ENCODE measurements around the gene TAF1B.

The TAF1B gene

DNA sequence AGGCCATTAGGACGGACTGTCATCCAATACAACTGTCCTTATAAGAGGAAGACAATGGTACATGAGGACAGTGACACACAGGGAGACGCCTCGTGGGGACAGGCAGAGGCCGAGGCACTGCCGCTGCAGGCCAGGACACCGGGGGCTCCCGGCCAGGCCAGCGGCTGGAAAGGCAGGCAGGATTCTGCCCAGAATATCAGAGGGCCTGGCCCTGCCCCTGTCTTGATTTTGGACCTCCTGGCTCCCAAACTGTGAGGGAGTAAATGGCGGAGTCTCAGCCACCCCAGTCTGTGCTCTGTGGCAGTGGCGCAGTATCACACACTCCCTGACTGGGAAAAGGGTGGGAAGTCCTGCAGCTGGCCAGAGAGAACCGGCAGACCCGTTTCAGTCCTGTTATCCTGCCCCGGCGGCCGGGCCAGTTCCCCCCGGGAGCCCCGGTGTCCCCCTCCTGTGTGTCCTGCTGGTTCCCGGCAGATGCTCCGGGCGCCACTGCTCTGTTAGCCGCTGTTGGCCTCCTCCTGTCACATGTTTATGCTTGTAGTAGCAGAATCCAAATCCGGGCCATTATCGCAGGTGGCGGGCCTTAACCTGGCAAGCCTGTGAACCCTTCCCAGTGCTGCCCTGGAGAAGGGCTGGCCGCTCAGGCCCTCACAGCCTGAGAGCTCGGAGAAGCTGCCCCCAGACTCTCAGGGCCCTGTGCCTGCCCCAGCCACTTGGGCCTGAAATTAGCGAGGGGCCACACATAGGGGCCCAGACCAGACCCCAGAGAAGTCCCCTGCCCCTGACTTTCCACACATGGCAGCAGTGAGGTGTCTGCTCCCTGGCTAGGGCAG, 31.4 kb upstream of the TAF1B start:
- peaks cover 5% of the 10 kb centered on the region for H3K27me3 ChIP-seq (ENCODE audit: control insufficient read depth, insufficient read depth, low read length)
- H3K4me1 ChIP-seq (ENCODE audit: control insufficient read depth, insufficient read depth, low read length), result no peaks in the 10 kb centered on the region
- no peak overlapping the region for H3K27ac ChIP-seq (ENCODE audit: low read depth, low read length)
- H3K4me3 ChIP-seq (ENCODE audit: low read length), result no peak overlapping the region
- H3K9ac ChIP-seq (ENCODE audit: low read length), result no peak overlapping the region
- no peaks in the 10 kb centered on the region for H3K36me3 ChIP-seq (ENCODE audit: control insufficient read depth, insufficient read depth, low read length)

DNA sequence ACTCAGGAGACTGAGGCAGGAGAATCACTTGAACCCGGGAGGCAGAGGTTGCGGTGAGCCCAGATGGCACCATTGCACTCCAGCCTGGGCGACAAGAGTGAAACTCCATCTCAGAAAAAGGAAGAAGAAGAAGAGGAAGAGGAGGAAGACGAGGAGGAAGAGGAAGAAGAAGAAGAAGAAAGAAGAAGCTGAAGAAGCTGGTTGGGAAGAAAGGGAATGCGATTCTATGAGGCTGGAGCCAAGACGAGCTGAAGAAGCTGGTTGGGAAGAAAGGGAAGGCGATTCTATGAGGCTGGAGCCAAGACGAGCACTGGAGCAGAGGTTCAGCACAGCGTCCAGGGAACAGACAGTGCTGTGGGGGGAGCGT, 30.3 kb upstream of the TAF1B start:
- no peak overlapping the region for H3K27ac ChIP-seq (ENCODE audit: low read depth, low read length)
- no peak overlapping the region for H3K4me3 ChIP-seq (ENCODE audit: low read length)
- H3K36me3 ChIP-seq (ENCODE audit: control insufficient read depth, insufficient read depth, low read length), result no peaks in the 10 kb centered on the region
- H3K9ac ChIP-seq (ENCODE audit: low read length), result no peak overlapping the region
- peaks cover 5% of the 10 kb centered on the region for H3K27me3 ChIP-seq (ENCODE audit: control insufficient read depth, insufficient read depth, low read length)
- H3K4me1 ChIP-seq (ENCODE audit: control insufficient read depth, insufficient read depth, low read length), result no peaks in the 10 kb centered on the region

DNA sequence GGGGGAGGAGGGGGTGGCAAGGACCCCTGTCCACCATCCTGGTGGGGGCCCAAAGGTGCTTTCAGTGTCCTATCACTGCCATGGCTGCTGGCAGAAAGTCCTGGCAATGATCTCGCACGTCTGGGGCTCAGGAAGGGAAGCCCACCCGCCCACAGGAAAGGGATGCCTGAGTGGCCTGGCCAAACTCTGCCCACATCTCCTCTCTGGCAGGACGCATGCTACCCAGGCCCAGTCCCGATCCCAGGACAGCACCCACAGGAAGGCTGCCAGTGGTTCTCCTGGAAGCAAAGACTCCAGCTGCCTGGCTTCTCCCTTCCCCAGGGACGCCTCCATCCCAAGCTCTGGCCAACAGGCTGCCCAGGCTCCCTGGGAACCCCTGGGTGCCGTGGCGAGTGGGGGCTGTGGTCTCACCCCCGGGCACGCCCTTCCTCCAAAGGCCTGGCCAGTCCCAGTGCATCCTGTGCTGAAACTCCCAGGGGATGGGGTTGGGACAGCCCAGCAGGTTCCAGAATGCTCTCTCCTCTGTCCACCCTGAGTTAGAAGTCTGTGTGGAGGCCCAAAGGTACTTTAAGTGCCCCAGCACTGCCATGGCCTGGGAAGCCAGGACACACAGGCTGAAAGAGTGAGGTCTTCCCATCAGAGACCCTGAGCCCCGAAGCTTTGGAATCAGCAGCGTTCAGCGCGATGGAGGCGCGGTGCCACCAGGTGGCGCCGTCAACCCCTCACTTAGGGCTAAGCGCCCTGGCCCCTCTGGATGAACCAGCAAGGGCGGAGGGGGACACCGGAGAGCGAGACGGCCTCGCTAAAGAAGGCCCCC, 29.8 kb upstream of the TAF1B start:
- H3K27me3 ChIP-seq (ENCODE audit: control insufficient read depth, insufficient read depth, low read length), result peaks cover 5% of the 10 kb centered on the region
- H3K9ac ChIP-seq (ENCODE audit: low read length), result no peak overlapping the region
- H3K4me1 ChIP-seq (ENCODE audit: control insufficient read depth, insufficient read depth, low read length), result no peaks in the 10 kb centered on the region
- H3K27ac ChIP-seq (ENCODE audit: low read depth, low read length), result no peak overlapping the region
- H3K4me3 ChIP-seq (ENCODE audit: low read length), result no peak overlapping the region
- H3K36me3 ChIP-seq (ENCODE audit: control insufficient read depth, insufficient read depth, low read length), result no peaks in the 10 kb centered on the region

DNA sequence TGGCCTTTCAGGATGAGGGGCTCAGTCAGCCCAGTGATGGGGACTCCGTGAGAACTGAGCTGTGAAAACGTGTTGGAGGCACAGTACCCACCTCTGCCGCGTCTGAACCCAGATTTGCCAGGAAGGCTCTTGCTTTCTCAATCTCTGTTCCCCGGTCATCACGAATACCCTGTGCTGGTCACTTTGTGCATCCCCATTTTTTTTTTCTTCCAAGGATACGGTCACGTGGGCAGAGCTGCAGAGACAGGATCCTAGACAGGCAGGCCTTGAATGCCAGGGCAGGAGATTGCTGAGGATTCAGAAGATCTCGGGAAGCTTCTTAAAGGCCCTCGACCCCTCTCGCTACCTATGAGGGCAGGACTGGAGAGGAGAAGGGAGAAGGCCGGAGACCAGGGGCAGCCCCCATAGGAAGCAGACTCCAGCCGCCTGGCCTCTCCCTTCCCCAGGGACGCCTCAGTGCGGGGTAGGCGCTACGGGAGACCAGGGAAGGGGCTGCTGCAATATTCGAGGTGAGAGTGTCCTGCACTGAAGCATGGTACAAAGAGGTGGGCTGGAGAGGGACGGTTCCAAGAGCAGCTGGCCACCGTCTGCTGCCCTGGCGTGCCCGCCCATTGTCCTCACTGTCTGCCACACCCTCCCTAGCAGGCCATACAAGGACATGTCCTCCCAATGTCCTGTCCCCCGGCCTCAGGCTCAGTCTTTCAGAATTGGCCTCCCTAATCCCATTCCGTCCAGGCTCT, 29.0 kb upstream of the TAF1B start:
- no peaks in the 10 kb centered on the region for H3K4me1 ChIP-seq (ENCODE audit: control insufficient read depth, insufficient read depth, low read length)
- H3K4me3 ChIP-seq (ENCODE audit: low read length), result no peak overlapping the region
- H3K27ac ChIP-seq (ENCODE audit: low read depth, low read length), result no peak overlapping the region
- H3K9ac ChIP-seq (ENCODE audit: low read length), result no peak overlapping the region
- H3K36me3 ChIP-seq (ENCODE audit: control insufficient read depth, insufficient read depth, low read length), result no peaks in the 10 kb centered on the region
- peaks cover 5% of the 10 kb centered on the region for H3K27me3 ChIP-seq (ENCODE audit: control insufficient read depth, insufficient read depth, low read length)

DNA sequence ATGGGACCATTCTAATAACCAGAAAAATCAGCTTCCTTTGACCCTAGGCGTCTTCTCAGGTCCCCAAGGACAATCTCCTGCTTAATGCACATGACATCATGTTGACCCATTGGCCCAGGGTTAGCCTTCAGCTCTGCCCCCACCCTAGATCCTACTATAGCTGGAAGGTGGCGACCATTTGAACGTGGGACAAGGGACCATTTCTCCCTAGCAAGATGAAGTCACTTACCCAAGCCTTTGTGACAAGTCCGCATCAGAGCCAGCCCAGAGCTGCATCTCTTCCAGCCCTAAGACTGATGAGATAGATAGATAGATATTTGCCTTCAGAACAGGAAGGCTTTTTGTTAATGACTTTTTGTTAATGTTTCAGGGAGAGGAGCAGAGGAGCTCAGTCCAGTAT, 28.2 kb upstream of the TAF1B start:
- Histone ChIP-seq H3K4me3 (ENCODE audit: low read length) (no peak overlapping the region), H3K27me3 (ENCODE audit: control insufficient read depth, insufficient read depth, low read length) (peaks cover 5% of the 10 kb centered on the region), H3K4me1 (ENCODE audit: control insufficient read depth, insufficient read depth, low read length) (no peaks in the 10 kb centered on the region), H3K27ac (ENCODE audit: low read depth, low read length) (no peak overlapping the region), H3K36me3 (ENCODE audit: control insufficient read depth, insufficient read depth, low read length) (no peaks in the 10 kb centered on the region), H3K9ac (ENCODE audit: low read length) (no peak overlapping the region)

DNA sequence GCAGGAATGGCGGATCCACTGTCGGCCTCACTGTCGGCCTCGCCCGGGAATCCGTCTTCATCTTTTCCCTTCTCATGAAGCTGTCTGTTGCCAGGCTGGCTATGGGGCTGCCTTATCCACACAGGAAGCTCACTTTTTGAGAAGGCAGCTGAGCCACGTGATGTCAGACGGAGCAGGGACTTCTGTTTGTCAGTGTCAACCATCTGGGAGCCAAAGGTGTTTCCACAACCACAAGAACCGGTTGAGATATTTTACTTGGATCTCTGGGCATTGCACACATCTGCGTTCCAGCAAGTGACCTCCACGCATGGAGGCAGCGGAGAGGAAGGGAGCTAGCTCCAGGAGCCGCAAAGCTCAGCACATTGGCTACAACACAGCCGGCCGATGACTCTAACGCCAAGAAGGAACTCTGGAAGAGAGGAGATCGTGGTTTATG, 27.4 kb upstream of the TAF1B start:
- H3K27me3 ChIP-seq (ENCODE audit: control insufficient read depth, insufficient read depth, low read length), result peaks cover 5% of the 10 kb centered on the region
- no peaks in the 10 kb centered on the region for H3K36me3 ChIP-seq (ENCODE audit: control insufficient read depth, insufficient read depth, low read length)
- H3K4me1 ChIP-seq (ENCODE audit: control insufficient read depth, insufficient read depth, low read length), result no peaks in the 10 kb centered on the region
- no peak overlapping the region for H3K9ac ChIP-seq (ENCODE audit: low read length)
- no peak overlapping the region for H3K27ac ChIP-seq (ENCODE audit: low read depth, low read length)
- H3K4me3 ChIP-seq (ENCODE audit: low read length), result no peak overlapping the region

DNA sequence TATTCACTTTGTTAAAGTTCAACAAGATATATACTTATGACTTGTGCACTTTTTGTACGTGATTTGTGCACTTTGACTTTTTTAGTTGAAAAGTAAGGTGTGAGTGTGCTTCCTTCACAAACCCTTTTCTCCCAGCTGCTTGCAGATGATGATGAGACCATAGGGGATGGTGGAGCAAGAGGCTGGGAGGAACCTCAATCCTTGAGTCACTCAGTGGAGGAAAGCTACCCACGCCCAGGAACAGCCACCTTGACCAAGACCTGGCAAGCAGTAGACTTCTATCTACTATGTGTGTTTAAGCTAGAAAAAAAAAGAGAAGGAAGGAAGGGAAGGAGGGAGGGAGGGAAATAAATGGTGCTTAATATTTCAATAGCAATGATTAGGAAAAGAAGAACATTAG, 25.2 kb upstream of the TAF1B start:
- H3K27me3 ChIP-seq (ENCODE audit: control insufficient read depth, insufficient read depth, low read length), result peaks cover 5% of the 10 kb centered on the region
- H3K9ac ChIP-seq (ENCODE audit: low read length), result no peak overlapping the region
- no peak overlapping the region for H3K27ac ChIP-seq (ENCODE audit: low read depth, low read length)
- H3K4me3 ChIP-seq (ENCODE audit: low read length), result no peak overlapping the region
- no peaks in the 10 kb centered on the region for H3K36me3 ChIP-seq (ENCODE audit: control insufficient read depth, insufficient read depth, low read length)
- no peaks in the 10 kb centered on the region for H3K4me1 ChIP-seq (ENCODE audit: control insufficient read depth, insufficient read depth, low read length)

DNA sequence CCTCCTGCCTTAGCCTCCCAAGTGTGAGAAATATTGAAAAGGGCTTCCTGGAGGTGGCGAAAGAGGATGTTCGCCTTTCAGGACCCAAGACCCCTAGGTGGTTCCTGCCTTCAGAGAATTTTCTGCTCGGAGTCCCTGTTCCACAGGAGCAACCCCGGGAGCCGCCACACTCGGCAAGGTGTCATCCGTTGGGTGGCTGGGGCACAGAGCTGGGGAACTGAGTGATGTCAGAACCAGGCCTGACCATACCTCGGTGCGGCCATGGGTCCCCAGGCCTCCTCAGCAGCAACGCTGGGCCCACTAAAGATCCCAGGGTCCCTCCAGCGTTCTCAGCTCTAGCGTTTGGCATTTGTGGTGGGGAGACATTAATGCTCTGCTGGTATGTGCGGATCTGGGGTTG, 23.7 kb upstream of the TAF1B start:
- Histone ChIP-seq H3K4me1 (ENCODE audit: control insufficient read depth, insufficient read depth, low read length) (no peaks in the 10 kb centered on the region), H3K9ac (ENCODE audit: low read length) (no peak overlapping the region), H3K36me3 (ENCODE audit: control insufficient read depth, insufficient read depth, low read length) (no peaks in the 10 kb centered on the region), H3K4me3 (ENCODE audit: low read length) (no peak overlapping the region), H3K27me3 (ENCODE audit: control insufficient read depth, insufficient read depth, low read length) (peaks cover 2% of the 10 kb centered on the region), H3K27ac (ENCODE audit: low read depth, low read length) (no peak overlapping the region)

DNA sequence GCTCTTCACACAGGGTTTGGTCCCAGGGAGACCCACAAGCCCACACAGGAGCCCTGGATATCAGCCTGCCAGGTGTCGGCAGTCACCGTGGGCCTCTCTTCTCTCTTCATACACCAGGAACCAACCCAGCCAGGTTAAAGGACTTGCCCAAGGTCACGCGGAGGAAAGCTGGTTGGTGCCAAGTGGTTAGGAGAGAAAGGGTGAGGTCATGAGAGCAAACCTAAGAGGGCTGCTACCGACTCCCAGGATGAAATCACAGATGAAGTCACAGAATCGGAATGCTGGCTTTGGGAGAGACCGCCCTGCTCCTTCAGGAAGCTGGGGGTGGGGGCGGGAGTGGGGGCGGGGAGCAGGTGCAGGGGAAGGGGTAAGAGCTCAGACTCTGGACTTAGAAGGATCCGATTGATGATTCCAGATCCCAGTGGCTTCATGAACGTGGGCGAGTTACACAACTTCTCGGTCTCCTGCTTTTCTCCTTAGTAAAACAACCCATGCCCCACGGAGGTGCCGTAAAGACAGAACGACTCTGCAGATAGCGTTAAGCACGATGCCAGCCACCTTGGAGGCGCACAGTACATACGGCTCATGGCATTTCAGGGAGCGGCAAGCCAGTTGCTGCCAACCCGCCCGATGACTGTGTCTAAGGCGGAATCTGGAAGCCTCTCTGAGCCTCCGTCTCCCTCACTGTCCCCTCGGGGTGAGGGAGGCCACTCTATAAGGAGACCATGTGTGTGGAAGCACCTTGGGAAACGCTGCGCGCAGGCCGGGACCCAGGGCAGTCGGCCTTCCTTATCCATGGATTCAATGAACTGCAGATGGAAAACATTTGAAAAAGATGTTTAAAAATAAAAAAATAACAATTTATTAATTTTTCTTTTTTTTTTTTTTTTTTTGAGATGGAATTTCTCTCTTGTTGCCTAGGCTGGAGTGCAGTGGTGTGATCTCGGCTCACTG, 23.0 kb upstream of the TAF1B start:
- Histone ChIP-seq H3K9ac (ENCODE audit: low read length) (no peak overlapping the region), H3K36me3 (ENCODE audit: control insufficient read depth, insufficient read depth, low read length) (no peaks in the 10 kb centered on the region), H3K4me1 (ENCODE audit: control insufficient read depth, insufficient read depth, low read length) (no peaks in the 10 kb centered on the region), H3K4me3 (ENCODE audit: low read length) (no peak overlapping the region), H3K27ac (ENCODE audit: low read depth, low read length) (no peak overlapping the region), H3K27me3 (ENCODE audit: control insufficient read depth, insufficient read depth, low read length) (no peaks in the 10 kb centered on the region)

DNA sequence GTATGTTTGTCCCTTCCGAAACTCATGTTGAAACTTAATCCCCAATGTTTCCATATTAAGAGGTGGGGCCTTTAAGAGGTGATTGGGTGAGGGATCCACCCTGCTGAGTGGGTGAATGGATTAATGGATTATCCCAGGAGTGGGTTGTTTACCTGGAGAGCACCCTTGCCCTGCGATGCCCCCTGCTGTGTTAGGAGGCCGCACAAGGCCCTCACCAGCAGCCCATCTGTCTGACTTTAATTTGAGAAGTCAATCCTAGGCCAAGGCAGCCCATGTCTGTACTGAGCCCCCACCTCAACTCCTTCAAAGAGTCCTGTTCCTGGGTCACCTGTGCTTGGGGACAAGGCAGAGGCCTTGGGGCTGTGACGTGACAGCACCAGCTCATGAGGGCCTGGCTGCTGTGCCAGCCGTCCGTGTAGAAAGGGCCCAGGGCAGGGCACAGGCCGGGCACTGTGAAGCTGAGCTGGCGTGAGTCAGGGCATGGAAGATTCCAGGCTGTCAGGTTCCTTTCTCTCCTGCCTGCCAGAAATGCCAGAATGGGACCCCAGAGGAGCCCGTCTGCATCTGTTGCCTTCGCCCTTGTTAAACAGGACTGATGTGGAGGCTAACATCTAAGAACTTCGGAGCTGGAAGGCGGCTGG, 21.3 kb upstream of the TAF1B start:
- H3K27me3 ChIP-seq (ENCODE audit: control insufficient read depth, insufficient read depth, low read length), result no peaks in the 10 kb centered on the region
- H3K36me3 ChIP-seq (ENCODE audit: control insufficient read depth, insufficient read depth, low read length), result no peaks in the 10 kb centered on the region
- no peak overlapping the region for H3K27ac ChIP-seq (ENCODE audit: low read depth, low read length)
- no peak overlapping the region for H3K9ac ChIP-seq (ENCODE audit: low read length)
- H3K4me1 ChIP-seq (ENCODE audit: control insufficient read depth, insufficient read depth, low read length), result no peaks in the 10 kb centered on the region
- H3K4me3 ChIP-seq (ENCODE audit: low read length), result no peak overlapping the region

DNA sequence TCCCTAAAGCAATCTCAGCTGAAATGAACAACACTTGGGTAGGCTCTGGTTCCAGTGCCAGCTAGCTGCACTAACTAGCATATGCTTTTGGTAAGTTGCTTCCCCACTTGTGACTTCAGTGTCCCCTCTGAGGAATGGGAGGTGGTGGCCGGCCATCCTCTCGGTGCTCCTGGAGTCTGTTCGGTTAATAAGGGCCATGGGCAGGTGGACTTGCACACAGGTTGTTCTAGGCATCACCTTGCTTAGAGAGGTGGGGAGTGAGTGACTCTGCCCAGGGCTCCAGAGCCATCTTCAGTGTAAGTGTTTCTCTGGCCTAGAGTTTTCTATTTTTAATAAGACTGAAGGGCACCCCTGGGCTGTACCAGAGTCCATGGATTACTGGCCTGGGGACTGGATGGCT, 18.8 kb upstream of the TAF1B start:
- Histone ChIP-seq H3K27ac (ENCODE audit: low read depth, low read length) (no peak overlapping the region), H3K4me1 (ENCODE audit: control insufficient read depth, insufficient read depth, low read length) (no peaks in the 10 kb centered on the region), H3K36me3 (ENCODE audit: control insufficient read depth, insufficient read depth, low read length) (no peaks in the 10 kb centered on the region), H3K4me3 (ENCODE audit: low read length) (no peak overlapping the region), H3K9ac (ENCODE audit: low read length) (no peak overlapping the region), H3K27me3 (ENCODE audit: control insufficient read depth, insufficient read depth, low read length) (no peaks in the 10 kb centered on the region)

Data from rectal smooth muscle tissue (tissue), 1 donor.